ENCODE data around the gene CLIP1.
"Not testable (repeated sequence)": the region's sequence is repeated elsewhere in the genome, so short reads cannot be mapped to it uniquely, and the experiment has no call there.

The CLIP1 gene

DNA sequence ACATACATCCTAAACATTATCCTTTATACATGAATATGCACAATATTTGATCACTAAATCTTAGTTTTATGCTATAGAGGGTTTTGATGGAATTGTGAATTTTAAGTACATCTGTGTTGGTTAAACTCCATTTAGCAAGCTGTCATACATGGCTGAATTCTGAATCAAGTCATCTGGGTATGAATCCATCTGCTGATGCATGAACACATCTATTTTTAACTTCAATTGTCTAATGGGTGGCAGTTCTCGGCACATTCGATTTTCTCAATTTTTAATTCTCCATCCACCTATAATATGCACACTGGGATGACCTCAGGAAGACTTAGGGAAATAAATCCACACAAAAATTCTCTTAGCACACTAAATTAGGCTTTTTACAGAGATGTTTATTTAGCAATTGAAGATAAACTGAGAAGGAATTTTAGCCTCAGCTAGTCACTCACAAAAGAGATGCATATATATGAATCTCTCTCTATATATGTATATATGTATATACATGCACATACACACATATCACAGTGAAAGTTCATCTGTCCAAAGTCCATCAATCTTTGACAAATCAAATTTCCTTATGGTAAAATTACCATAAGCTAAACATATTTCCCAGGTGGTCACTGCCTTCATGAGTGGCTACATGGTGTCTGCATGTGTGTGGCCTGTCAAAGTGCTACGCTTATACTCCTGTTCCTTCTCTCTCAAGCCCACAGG is 111.7 kb downstream of the CLIP1 start:
- no peak for DNase-seq (ENCODE audit: low spot score)

DNA sequence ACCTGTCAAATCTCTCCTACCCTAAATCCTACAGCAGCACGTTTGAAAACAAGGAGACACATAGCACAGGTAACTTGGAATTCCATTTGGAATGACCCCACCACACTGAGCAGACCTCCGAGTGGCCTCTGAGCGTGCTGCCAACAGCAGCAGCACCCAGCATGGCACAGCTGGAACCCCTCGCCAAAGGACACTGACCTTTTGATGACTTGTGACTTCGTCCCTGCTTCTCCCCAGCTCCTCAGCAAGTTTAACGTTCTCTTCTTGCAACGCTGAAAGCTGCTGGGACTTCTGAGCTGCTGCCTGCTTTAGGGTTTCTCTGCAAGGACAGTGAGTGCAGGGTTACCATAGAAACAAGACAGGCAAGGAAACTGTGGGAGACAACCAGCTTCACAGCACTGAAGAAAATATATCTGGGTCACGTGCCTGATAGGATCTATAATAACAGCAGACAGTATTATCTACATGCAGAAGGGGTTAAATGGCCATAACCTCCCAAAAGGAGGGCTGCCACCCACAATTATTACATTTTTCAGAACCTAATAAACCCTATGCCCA is 112.8 kb downstream of the CLIP1 start:
- DNase-seq (ENCODE audit: low spot score): no peak

DNA sequence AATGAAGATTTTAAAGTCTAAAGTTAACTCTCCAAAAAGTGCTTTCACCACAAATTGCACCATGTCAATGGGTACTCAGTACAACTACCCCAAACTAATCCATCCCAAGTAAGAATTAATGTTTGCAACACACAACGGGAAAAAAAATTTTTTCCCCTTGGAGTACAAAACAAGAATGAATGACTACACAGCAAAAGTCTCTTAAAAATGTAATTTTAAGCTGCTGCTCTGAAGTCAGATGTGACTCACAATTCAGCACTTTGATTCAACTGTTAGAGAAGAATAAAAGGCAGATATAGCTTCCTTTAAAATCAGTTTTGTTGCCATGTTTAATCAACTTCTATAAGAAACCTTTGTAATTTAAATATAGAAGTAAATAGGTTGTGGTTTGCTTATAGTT is 113.7 kb downstream of the CLIP1 start:
- no peak for DNase-seq (ENCODE audit: low spot score)

DNA sequence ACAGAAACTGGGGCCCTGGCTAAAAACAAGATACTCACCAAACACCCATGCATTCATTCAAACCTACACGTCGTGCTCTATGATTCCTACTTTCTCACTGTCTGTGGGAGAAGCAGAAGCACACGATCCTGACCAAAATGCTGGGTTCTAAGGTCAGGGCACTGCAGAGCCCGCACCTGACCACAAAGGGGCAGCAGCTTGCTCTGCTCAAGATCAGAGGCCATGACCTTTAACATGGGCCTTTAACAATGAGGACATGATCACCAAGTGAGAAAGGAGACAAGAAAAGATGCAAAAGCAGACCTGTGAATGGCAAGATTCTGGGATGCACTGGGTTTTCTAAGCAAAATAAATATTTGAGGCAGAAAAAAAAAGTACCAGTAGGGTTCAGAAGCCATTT is 116.1 kb downstream of the CLIP1 start:
- DNase-seq (ENCODE audit: low spot score): no peak

DNA sequence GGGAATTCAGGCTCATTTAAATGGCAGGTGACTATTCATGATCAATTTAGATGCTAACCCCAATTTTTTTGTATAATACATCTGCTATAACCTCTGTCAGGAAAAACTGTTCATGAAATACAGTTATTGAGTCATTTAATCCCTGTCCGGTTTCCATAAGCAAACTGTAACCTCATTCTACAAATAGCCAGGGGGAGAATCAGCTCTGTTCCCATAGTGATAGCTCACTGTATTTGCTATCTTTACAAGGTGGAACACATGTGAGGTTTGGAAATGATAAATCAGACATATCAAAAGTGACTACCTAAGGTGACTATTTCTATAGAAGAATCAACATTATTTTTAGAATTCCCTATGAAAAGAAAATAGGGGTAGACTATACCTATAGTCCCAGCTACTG is 117.5 kb downstream of the CLIP1 start:
- DNase-seq (ENCODE audit: low spot score): no peak

DNA sequence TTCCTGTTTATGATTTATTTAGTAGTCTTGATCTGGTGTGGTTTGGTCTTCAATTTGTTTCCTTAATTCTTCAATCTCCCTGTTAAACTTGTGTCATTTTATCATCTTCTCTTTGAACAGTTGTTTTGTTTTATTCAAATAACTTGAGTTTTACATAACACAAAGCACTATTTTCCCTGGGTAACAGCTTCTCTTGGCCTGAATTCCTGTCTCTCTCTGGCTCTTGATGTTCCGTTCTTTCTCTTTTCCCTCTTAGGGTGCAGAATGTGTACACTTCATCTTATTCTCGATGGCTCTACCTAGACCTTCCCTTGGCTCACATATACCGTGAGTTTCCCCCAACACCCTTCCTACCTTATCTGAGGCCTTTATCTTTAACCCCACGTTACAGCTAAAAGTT is 119.4 kb downstream of the CLIP1 start:
- peak; percentile 39 for DNase-seq (ENCODE audit: low spot score)

DNA sequence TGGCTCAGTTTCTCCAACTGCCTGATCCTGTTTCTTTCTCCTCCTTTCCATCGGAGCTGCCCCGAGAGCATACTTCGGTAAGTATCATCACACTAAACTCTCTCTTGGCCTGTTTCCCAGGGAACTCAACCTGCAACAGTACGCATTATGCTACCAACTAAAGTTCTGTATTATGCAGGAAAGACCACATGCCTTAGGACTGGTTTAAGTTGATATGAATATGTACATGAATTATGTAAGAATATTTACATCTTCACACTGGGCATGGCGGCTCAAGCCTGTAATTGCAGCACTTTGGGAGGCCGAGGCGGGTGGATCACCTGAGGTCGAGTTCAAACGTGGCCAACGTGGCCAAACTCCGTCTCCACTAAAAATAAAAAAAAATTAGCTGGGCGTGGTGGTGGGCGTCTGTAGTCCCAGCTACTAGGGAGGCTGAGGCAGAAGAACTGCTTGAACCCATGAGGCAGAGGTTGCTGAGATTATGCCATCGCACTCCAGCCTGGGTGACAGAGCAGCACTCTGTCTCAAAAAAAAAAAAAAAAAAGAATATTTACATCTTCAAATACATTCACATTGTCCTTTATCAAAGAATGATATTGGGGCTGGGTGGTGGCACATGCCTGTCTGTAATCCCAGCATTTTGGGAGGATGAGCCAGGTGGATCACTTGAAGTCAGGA is 124.3 kb downstream of the CLIP1 start:
- no peak for DNase-seq (ENCODE audit: low spot score)

DNA sequence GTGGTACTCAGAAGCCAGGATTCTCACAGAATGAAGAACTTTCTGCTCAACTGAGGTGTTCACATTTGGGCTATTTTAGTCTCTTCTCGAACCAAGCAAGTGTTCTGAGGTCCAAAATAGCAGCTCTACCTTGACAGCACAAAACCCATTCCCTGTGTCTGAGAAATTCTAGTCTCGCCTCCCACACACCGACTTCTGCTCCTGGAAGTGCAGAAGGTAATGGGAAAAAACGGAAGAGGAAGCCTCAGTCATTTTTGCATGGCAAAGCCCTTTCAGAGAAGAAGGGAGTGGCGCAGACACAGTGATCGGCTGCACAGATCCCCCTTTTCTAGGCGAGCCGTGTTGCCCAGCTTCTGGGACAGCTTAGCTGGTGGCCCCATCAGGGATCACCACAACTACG is 125.0 kb downstream of the CLIP1 start:
- no peak for DNase-seq (ENCODE audit: low spot score)

DNA sequence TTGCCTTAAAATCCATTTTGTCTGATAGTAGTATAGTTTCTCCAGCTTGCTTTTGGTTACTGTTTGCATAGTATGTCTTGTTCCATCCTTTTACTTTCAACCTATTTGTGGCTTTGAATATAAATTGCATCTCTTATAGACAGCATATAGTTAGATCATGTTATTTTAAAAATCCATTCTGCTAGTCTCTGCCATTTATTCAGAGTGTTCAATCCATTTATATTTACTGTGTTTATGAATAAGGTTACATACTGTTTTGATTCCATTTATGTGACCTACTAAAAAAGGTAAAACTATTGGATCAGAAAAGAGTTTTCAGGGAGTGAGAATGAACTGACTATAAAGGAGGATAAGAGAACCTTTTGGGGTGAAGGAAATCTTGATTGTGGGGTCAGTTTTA is 126.6 kb downstream of the CLIP1 start:
- DNase-seq (ENCODE audit: low spot score): no peak

DNA sequence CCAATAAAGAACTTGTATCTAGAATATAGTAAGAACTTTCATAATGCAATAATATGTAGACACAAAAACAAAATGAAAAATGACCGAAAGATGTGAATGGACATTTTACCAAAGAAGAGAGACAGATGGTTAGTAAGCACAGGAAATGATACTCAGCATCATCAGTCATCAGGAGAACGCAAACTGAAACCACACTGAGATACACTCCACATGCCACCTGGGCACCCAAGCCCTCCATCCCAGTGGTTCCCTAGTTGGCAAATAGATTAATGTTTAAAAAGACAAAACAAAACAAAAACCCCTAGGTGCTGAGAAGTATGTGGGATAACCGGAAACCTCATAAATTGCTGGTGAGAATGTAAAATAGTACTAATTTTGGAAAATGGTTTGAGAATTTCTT is 129.4 kb downstream of the CLIP1 start:
- no peak for DNase-seq (ENCODE audit: low spot score)

DNA sequence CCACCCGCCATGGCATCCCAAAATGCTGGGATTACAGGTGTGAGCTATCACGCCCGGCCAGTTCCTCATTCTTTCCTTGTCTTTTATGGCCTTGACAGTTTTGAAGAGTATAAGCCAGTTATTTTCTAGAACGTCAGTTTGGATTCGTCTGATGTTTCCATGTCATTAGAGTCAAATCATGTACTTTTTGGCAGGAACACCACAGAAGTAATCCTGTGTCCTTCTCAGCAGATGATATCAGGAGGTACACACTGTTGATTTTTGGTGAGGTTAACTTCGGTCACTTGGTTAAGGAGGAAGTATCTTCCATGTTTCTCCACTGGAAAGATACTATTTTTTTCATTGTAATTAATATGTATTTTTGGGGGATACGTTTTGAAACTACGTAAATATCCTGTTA is 131.0 kb downstream of the CLIP1 start:
- no peak for DNase-seq (ENCODE audit: low spot score)

DNA sequence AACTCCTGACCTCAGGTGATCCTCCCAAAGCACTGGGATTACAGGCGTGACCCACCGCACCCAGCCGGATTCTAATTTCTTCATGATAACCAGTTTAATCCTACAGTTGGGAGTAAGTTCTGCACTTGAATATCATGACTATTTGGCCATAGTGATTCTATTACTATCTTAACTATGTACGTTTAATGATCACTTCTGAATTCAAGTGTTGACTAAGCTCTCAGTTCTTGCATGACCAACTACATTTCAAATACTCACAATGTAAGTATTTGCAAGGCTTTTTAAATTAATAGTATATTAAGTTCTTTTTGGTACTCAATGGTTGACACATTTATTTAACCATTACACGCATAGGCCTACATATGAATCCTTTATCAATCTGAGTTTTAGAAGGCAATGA is 138.8 kb downstream of the CLIP1 start:
- DNase-seq (ENCODE audit: low spot score): no peak

DNA sequence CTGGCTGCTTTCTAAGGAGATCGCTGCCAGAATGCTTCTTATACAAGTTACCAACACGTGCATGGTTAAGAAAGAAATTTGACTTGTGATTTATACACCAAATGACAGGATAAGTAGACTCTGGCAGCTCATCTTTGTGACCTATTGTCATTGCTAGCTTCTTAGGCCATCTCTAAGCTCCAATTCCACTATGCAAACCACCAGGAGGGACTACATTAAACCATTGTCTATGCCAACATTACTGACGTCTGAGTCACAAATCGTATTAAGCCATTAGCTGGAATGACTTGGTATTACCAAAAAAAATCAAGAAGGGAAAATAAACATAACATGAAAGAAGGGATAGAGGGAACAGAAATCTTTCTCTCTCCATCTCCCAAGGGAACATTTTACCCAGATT is 140.4 kb downstream of the CLIP1 start:
- no peak for DNase-seq (ENCODE audit: low spot score)

DNA sequence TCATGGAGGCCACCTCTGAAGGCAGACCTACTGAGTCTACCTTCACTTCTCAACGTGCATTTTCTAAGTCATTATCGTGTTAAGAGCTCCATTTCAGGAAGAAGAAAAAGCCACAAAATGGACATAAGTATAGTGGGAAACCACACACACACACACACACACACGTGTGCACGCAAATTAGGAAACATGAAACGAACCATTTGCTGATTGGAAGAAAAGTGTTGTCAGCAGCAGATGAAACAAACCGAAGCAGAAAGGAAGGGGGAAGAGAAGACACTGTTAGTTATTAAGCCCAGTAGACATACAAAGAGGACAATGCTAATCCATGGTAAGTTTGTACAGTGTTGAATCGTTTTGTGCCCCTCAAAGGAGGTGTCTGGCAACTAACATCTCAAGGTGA is 146.2 kb downstream of the CLIP1 start:
- no peak for DNase-seq (ENCODE audit: low spot score)

DNA sequence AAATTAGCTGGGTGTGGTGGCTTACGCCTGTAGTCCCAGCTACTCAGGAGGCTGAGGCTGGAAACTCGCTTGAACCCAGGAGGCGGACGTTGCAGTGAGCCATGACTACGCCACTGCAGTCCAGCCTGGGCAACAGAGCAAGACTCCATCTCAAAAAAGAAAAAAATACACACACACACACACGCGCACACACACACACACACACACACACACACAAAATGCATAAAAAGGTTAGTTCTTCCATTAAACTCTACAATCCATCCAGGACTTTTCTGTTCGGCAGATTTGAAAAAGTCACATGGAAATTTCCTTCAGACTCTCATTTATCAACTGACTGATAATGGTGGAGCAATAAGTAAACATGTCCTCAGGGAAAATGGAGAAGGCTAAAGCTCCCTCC is 147.0 kb downstream of the CLIP1 start:
- DNase-seq (ENCODE audit: low spot score): no peak

DNA sequence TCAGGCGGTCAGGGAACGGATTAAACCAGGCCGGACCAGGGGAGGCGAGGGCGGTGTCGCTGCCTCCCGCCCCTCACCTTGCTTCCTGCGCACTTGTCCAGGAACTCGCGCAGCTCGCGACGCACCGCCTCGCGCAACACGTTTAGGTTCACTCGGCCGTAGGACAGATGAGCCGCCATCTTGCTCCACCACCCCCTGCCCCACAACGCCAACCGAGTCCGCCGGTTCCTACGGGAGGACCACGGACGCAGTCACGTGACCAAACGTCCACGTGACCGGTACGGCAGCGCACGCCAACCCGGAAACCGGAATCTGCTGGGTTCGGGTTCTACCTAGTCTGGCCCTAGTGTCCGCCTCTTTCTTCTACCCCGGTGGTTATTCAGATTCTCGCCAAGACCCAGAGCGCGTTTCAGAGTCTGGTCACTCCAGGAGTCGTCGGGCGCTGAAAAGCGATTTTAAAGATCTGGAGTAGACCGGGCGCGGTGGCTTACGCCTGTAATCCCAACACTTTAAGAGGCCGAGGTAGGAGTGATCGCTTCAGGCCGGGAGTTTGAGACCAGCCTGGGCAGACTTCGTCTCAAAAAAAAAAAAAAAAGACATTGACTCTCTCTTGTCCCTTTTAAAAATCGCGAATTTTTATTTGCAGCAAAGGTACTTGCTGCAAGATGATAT is 156.1 kb downstream of the CLIP1 start, which contains the start of gene VPS33A:
Gene VPS33A, minus strand, starts transcription at position 265 of the 672 bp plus-strand sequence. Its CDS starts 86 bp downstream, at position 179.
- peak; percentile 93 for DNase-seq (ENCODE audit: low spot score)

DNA sequence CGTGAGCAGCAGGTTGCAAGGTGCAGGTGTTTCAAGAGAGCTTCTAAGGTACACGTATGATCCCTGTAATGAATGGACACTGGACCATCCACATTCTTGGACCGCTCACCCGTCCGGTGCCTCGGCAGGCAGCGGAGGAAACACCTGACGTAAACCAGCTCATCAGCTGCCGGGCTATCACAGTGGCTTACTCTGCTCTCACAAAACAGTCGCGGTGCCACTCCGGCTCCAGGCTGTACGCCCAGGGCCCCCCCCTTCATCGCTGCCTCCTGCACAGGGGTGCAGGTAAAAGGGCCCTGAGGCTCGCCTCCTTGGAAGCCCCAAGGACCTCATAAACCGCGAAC is 156.6 kb downstream of the CLIP1 start:
- DNase-seq (ENCODE audit: low spot score): no peak

DNA sequence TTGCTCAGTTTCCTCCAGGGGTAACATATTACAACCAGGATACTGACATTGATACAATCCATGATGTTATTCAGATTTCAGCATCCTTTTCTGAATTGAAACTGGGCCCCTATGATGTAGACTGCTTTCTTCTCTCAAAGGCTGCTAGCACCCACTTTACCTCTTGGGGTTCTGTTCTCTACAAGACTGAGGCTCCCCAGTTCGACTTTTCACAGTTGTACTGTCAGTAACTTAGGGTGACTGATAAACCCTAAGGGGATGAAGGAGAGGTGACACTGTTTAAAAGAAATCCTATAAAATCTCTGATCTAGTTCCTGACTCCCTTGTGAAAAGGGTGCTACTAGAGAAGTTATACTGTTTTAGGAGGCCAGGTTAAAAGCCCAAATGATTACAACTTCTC is 157.0 kb downstream of the CLIP1 start:
- peak; percentile 22 for DNase-seq (ENCODE audit: low spot score)

DNA sequence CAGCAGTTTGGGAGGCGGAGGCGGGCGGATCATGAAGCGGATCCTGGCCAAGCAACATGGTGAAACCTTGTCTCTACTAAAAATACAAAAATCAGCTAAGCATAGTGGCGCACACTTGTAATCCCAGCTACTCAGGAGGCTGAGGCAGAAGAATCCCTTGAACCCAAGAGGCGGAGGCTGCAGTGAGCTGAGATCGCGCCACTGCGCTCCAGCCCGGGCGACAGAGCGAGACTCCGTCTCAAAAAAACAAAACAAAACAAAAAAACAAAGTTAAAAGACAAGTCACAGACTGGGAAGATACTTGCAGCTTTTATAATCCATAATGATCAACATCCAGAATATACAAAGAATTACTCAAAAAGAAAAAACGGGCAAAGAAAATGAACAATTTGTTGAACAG is 161.7 kb downstream of the CLIP1 start:
- DNase-seq (ENCODE audit: low spot score): not testable (repeated sequence)

DNA sequence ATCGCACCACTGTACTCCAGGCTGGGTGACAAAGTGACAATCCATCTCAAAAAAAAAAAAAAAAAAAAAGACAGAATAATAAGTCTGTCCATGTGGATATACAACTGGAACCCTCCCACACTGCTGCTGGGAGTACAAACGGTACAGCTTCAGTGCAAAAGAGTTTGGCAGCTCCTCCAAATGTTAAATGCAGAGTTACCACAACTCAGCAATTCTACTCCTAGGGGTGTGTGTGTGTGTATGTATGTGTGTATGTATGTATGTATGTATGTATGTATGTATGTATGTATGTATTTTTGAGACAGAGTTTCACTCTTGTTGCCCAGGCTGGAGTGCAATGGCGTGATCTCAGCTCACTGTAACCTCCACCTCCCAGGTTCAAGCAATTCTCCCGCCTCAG is 163.5 kb downstream of the CLIP1 start:
- not testable (repeated sequence) for DNase-seq (ENCODE audit: low spot score)

DNA sequence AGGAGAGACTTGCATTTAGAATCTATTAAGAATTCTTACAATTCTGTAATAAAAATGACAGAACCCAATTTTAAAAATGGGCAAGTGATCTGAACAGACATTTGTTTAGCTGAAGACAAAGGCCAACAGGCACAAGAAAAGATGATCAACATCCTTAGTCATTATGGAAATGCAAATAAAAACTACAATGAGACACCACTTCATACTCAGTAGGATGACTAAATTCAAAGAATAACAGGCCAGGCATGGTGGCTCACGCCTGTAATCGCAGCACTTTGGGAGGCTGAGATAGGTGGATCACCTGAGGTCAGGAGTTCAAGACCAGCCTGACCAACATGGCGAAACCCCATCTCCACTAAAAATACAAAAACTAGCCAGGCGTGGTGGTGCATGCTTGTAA is 164.0 kb downstream of the CLIP1 start:
- not testable (repeated sequence) for DNase-seq (ENCODE audit: low spot score)

DNA sequence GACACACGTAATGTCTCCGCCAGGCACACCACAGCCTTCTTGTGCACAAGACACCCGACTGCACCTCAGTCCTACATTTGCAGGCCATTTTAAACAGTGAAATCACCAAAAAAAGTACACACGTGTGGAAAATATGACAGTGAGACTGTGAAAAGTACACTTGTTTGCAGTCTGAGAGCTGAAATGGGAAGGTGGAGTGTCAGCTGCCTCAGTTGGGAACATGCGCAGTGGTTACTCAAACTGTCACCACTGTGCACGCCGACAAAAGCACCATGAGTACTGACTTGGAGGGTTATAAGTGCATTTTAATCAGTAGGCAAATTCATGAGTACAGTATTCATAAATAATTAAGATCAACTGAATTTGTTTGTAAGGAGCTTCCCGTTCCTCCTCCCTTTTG is 171.9 kb downstream of the CLIP1 start:
- DNase-seq (ENCODE audit: low spot score): no peak

DNA sequence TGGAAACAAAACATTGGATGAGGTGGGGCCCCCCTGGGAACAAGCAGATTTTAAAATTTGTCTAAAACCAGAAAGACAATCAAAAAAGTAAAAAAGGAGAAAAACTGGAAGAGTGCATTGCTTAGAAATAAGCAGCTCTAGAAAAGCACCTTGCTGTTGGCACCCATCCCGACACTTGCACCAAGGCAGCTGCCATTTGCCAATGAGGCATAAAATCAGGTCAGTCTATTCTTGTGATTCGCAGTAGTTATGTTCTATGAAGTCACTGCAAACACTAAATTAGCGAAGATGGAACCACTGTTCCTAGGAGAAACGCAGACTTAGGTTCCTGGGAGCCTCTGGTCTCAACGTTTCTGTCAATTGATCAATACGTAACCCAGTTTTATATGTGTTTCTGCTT is 172.4 kb downstream of the CLIP1 start:
- no peak for DNase-seq (ENCODE audit: low spot score)
